ENCODE results near the gene MAP4K1.

Gene MAP4K1

DNA sequence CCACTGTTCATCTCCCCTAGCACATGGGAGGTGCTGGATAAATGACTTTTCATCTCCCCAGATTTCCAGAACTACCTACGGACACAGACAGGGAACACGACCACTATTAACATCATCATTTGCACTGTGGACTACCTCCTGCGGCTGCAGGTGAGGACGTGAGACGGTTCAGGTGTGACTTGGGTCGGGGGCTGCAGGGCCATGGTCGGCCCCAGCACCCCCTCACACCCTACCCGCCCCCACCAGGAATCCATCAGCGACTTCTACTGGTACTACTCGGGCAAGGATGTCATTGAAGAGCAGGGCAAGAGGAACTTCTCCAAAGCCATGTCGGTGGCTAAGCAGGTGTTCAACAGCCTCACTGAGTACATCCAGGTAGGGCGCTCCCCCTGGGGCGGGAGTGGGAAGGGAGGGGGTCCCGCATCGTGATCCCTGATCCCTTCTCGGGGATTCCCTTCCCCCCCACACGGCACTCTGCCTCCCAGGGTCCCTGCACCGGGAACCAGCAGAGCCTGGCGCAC lies 74.4 kb downstream of the MAP4K1 start:
- DNase-seq, result no peak

DNA sequence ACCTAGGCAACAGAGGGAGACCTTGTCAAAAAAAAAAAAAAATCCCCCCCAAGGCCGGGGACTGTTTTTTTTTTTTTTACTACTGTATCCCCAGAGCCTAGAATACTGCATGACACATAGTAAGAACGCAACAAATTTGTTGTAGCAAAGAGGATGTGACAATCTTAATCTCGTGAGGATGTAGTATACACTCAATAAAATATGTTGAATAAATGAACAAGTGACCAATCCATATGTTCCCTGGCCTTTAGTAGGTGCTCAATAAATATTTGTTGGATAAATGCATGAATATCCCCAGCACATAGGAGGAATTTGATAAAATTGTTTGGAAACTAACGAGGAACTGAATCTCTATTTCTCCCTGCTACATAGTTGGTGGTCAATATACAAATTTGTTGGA lies 75.7 kb downstream of the MAP4K1 start:
- no peak for DNase-seq

DNA sequence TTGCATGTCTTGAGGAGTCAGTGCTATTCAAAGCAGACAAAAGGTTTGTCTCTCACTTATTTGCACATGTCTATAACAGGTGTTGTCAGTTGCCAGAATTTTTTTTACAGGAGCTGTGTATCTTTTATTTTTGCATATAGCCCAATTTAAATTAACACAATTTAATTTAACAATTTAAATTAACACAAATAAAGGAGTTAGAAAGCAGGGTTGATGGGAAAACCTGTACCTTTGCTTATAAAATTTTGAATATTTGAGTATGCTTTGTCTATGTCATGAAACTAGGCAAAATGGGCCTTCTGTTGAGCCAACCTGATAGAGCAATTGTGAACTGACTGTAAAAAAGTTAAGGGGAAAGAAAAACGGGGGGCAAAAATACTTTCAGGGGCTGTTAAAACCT lies 78.0 kb downstream of the MAP4K1 start:
- no peak for DNase-seq

DNA sequence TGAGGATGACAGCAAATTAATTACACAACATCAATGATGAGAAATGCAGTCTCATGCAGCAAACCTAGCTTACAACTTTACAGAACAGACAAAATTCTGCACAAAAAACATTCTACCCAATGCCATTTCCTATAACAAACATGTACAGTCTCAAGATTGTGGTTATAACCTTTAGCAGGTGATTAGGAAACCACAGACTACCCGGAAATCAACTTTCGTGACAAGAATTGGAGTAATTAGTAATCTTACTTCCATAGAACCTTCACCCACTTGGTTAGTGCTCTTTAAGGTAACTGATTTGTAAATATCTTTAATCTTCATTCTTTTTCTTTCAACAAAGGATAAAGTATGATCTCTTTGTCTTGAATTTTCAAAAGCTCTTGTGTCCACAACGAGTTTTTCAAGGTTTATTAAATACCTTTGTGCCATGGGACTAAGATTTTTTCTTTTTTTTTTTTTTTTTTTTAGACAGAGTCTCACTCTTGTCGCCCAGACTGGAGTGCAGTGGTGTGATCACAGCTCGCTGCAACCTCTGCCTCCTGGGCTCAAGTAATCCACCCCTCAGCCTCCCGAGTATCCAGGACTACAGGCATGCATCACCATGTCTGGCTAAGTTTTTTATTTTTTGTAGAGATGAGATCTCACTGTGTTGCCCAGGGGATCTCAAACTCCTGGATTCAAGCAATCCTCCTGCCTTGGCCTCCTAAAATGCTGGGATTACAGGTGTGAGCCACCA lies 78.8 kb downstream of the MAP4K1 start:
- no peak for DNase-seq

DNA sequence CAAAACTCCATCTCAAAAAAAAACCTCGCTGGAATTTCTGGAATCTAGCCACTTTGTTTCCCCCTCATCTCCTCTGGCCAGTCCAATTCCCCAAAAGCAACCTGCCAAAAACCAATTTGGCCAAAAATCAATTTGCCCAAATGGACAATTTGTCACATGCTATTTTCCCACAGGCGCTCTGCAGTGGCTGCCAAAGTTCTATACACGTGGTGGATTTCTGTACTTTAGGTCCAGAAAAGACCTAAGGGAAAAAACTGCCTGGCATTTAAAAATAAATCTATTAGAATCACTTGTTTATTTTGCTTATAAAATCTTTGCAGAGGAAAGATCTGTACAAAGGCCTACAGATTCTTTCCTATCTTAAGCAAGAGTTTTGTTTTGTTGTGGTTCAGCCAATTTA lies 79.4 kb downstream of the MAP4K1 start:
- DNase-seq, result no peak

All from SW 1271 (cell line).